HEK293 (cell line): ENCODE results near the gene CIZ1.
A peak's percentile ranks its signal among the peaks of the same experiment; 100 is the strongest.

Source experiments
- CTCF ChIA-PET: fragments of 350-600 bp; formaldehyde crosslinking; extraction: SDS; loops from one replicate; lab custom pipeline; 2021; ENCODE audit warnings: antibody characterized with exemption; lab: Yijun Ruan, JAX
- POLR2A ChIA-PET: fragments of 300-600 bp; formaldehyde crosslinking; extraction: SDS; loops from one replicate; lab custom pipeline; 2020; ENCODE audit warnings: antibody characterized with exemption, inconsistent platforms; lab: Yijun Ruan, JAX
- H3K27ac ChIP-seq: fragments of 200-500 bp; sonication (Bioruptor generic); 2 replicates; pipeline ENCODE4 v1.5.1; 2014; ENCODE audit warnings: low read depth, low read length, control low read depth, inconsistent platforms; ENCODE audit errors: extremely low read depth
- H3K36me3 ChIP-seq, 2 experiments: fragments of 200-500 bp in 1 of 2; sonication (Bioruptor generic) in 1 of 2; 1 replicate in 1 of 2; 2 replicates in 1 of 2; pipeline ENCODE4 v1.5.1; 2014 to 2017; ENCODE audit warnings: inconsistent platforms in 2 of 2, low read length in 2 of 2; ENCODE audit not compliant: control insufficient read depth in 2 of 2, insufficient read depth in 1 of 2
- H3K4me1 ChIP-seq: fragments of 200-500 bp; sonication (Bioruptor generic); 2 replicates; pipeline ENCODE4 v1.5.1; 2014; ENCODE audit warnings: mild to moderate bottlenecking, low read length, inconsistent platforms; ENCODE audit not compliant: control insufficient read depth, insufficient read depth
- H3K4me3 ChIP-seq: 2 replicates; pipeline ENCODE4 v1.5.1; 2011; ENCODE audit warnings: low read depth, mild to moderate bottlenecking, control low read depth, low read length, moderate library complexity
- H3K9me3 ChIP-seq: fragments of 200-500 bp; sonication (Bioruptor generic); 2 replicates; pipeline ENCODE4 v1.5.1; 2014; ENCODE audit warnings: low read depth, low read length, inconsistent platforms; ENCODE audit not compliant: control insufficient read depth, insufficient read depth
- HOXD13 ChIP-seq: sonication (generic); formaldehyde crosslinking; IDR thresholded peaks from 2 replicates; pipeline ENCODE4 v1.8.0; 2022; ENCODE audit warnings: missing genetic modification reagents, borderline replicate concordance
- ZNF114 ChIP-seq: fragments of 450-650 bp; formaldehyde crosslinking; IDR thresholded peaks from 2 replicates; pipeline ENCODE4 v1.5.0; 2017; ENCODE audit warnings: missing biosample characterization, missing genetic modification characterization
- ZNF19 ChIP-seq: fragments of 450-650 bp; formaldehyde crosslinking; IDR thresholded peaks from 2 replicates; pipeline ENCODE4; 2016; ENCODE audit warnings: missing biosample characterization, missing genetic modification characterization, low read depth
- ZNF350 ChIP-seq: fragments of 450-650 bp; formaldehyde crosslinking; IDR thresholded peaks from 2 replicates; pipeline ENCODE4 v1.5.0; 2017; ENCODE audit warnings: missing biosample characterization, mild to moderate bottlenecking, missing genetic modification characterization
- ZNF426 ChIP-seq: fragments of 450-650 bp; formaldehyde crosslinking; IDR thresholded peaks from 2 replicates; pipeline ENCODE4 v1.5.1; 2017; ENCODE audit warnings: missing biosample characterization, missing genetic modification characterization, mild to moderate bottlenecking, inconsistent platforms, moderate library complexity
- ZNF518A ChIP-seq: fragments of 450-650 bp; formaldehyde crosslinking; conservative IDR thresholded peaks from 2 replicates; pipeline ENCODE4 v1.5.1; 2016; ENCODE audit warnings: low read depth, missing biosample characterization, missing genetic modification characterization
- ZNF629 ChIP-seq: fragments of 450-650 bp; formaldehyde crosslinking; IDR thresholded peaks from 2 replicates; pipeline ENCODE4 v1.5.1; 2017; ENCODE audit warnings: missing biosample characterization, missing genetic modification characterization
- ZNF654 ChIP-seq: fragments of 450-650 bp; formaldehyde crosslinking; IDR thresholded peaks from 2 replicates; pipeline ENCODE4 v1.5.1; 2016; ENCODE audit warnings: low read depth, missing biosample characterization, missing genetic modification characterization
- ZNF664 ChIP-seq: fragments of 450-650 bp; formaldehyde crosslinking; IDR thresholded peaks from 2 replicates; pipeline ENCODE4 v1.5.1; 2016; ENCODE audit warnings: missing biosample characterization, missing genetic modification characterization
- ZNF791 ChIP-seq: fragments of 450-650 bp; formaldehyde crosslinking; IDR thresholded peaks from 2 replicates; pipeline ENCODE4 v1.5.1; 2016; ENCODE audit warnings: missing biosample characterization, missing genetic modification characterization
- ZSCAN16 ChIP-seq: fragments of 450-650 bp; formaldehyde crosslinking; IDR thresholded peaks from 2 replicates; pipeline ENCODE4 v1.5.1; 2016; ENCODE audit warnings: missing biosample characterization, missing genetic modification characterization
- TF ChIP-seq, protein P1 (sequence below): fragments of 450-650 bp; formaldehyde crosslinking; IDR thresholded peaks from 2 replicates; pipeline ENCODE4 v1.5.1; 2017; ENCODE audit warnings: missing biosample characterization, missing genetic modification characterization
- TF ChIP-seq, protein P2 (sequence below): fragments of 450-650 bp; formaldehyde crosslinking; IDR thresholded peaks from 2 replicates; pipeline ENCODE4 v1.5.1; 2017; ENCODE audit warnings: missing biosample characterization, missing genetic modification characterization
- TF ChIP-seq, protein P3 (sequence below): fragments of 450-650 bp; formaldehyde crosslinking; optimal IDR thresholded peaks from 2 replicates; pipeline ENCODE3; 2016; ENCODE audit warnings: missing biosample characterization, mild to moderate bottlenecking, missing genetic modification characterization
- TF ChIP-seq, protein P4 (sequence below): sonication (generic); formaldehyde crosslinking; IDR thresholded peaks from 2 replicates; pipeline ENCODE4 v1.8.1; 2022; ENCODE audit warnings: mild to moderate bottlenecking, moderate library complexity, missing genetic modification reagents
- TF ChIP-seq, protein P5 (sequence below): fragments of 450-650 bp; formaldehyde crosslinking; IDR thresholded peaks from 2 replicates; pipeline ENCODE4 v1.5.1; 2016; ENCODE audit warnings: missing biosample characterization, missing genetic modification characterization

CIZ1 gene

GRCh38 chr9:128167209-128167608, 24.2 kb downstream of the CIZ1 start:
- Histone ChIP-seq H3K27ac (no peak overlapping the region), H3K4me1 (no peaks in the 10 kb centered on the region), H3K36me3 (peaks cover 0 to 74% of the 10 kb centered on the region in 2 experiments; a peak in 2 of 3 replicates), H3K9me3 (no peaks in the 10 kb centered on the region), H3K4me3 (no peak overlapping the region)
- POLR2A ChIA-PET: interaction anchor here (0.6 to 1.0 kb wide), 2 partner anchors 10 to 14 kb away, joined by 3 read pairs; no protein-coding TSS in a partner anchor
- CTCF ChIA-PET: interaction anchor here (0.7 kb wide), 1 partner anchor 43 kb away, joined by 3 read pairs; no protein-coding TSS in a partner anchor
- TF ChIP-seq, protein P1, sequence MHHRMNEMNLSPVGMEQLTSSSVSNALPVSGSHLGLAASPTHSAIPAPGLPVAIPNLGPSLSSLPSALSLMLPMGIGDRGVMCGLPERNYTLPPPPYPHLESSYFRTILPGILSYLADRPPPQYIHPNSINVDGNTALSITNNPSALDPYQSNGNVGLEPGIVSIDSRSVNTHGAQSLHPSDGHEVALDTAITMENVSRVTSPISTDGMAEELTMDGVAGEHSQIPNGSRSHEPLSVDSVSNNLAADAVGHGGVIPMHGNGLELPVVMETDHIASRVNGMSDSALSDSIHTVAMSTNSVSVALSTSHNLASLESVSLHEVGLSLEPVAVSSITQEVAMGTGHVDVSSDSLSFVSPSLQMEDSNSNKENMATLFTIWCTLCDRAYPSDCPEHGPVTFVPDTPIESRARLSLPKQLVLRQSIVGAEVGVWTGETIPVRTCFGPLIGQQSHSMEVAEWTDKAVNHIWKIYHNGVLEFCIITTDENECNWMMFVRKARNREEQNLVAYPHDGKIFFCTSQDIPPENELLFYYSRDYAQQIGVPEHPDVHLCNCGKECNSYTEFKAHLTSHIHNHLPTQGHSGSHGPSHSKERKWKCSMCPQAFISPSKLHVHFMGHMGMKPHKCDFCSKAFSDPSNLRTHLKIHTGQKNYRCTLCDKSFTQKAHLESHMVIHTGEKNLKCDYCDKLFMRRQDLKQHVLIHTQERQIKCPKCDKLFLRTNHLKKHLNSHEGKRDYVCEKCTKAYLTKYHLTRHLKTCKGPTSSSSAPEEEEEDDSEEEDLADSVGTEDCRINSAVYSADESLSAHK (tag by site-specific recombination): peak; percentile 56; the same call in 1 of the 2 replicates
- TF ChIP-seq, protein P2, sequence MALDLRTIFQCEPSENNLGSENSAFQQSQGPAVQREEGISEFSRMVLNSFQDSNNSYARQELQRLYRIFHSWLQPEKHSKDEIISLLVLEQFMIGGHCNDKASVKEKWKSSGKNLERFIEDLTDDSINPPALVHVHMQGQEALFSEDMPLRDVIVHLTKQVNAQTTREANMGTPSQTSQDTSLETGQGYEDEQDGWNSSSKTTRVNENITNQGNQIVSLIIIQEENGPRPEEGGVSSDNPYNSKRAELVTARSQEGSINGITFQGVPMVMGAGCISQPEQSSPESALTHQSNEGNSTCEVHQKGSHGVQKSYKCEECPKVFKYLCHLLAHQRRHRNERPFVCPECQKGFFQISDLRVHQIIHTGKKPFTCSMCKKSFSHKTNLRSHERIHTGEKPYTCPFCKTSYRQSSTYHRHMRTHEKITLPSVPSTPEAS (tag by site-specific recombination): no peak

- Histone ChIP-seq H3K36me3 (peaks cover 0 to 79% of the 10 kb centered on the region in 2 experiments; a peak in 2 of 3 replicates), H3K4me3 (no peak overlapping the region), H3K27ac (no peak overlapping the region), H3K9me3 (no peaks in the 10 kb centered on the region), H3K4me1 (no peaks in the 10 kb centered on the region)
- POLR2A ChIA-PET: interaction anchor here (1.0 kb wide), 1 partner anchor 11 kb away, joined by 3 read pairs; no protein-coding TSS in a partner anchor
- TF ChIP-seq ZNF791 (tag by site-specific recombination): no peak
- no peak for TF ChIP-seq ZNF426 (tag by site-specific recombination)
- TF ChIP-seq ZNF629 (tag by site-specific recombination): no peak
- no peak for TF ChIP-seq ZNF114 (tag by site-specific recombination)
- no peak for TF ChIP-seq HOXD13 (CRISPR knock-in tag)
- TF ChIP-seq, protein P3, sequence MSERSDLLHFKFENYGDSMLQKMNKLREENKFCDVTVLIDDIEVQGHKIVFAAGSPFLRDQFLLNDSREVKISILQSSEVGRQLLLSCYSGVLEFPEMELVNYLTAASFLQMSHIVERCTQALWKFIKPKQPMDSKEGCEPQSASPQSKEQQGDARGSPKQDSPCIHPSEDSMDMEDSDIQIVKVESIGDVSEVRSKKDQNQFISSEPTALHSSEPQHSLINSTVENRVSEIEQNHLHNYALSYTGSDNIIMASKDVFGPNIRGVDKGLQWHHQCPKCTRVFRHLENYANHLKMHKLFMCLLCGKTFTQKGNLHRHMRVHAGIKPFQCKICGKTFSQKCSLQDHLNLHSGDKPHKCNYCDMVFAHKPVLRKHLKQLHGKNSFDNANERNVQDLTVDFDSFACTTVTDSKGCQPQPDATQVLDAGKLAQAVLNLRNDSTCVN: no peak
- TF ChIP-seq ZNF350: no peak
- no peak for TF ChIP-seq ZNF654
- TF ChIP-seq ZNF518A (tag by site-specific recombination): no peak
- no peak for TF ChIP-seq ZNF19 (tag by site-specific recombination)
- TF ChIP-seq, protein P4, sequence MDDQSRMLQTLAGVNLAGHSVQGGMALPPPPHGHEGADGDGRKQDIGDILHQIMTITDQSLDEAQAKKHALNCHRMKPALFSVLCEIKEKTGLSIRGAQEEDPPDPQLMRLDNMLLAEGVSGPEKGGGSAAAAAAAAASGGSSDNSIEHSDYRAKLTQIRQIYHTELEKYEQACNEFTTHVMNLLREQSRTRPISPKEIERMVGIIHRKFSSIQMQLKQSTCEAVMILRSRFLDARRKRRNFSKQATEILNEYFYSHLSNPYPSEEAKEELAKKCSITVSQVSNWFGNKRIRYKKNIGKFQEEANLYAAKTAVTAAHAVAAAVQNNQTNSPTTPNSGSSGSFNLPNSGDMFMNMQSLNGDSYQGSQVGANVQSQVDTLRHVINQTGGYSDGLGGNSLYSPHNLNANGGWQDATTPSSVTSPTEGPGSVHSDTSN: no peak
- TF ChIP-seq ZNF664 (tag by site-specific recombination): no peak
- TF ChIP-seq, protein P5, sequence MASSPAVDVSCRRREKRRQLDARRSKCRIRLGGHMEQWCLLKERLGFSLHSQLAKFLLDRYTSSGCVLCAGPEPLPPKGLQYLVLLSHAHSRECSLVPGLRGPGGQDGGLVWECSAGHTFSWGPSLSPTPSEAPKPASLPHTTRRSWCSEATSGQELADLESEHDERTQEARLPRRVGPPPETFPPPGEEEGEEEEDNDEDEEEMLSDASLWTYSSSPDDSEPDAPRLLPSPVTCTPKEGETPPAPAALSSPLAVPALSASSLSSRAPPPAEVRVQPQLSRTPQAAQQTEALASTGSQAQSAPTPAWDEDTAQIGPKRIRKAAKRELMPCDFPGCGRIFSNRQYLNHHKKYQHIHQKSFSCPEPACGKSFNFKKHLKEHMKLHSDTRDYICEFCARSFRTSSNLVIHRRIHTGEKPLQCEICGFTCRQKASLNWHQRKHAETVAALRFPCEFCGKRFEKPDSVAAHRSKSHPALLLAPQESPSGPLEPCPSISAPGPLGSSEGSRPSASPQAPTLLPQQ (tag by site-specific recombination): no peak
- no peak for TF ChIP-seq ZSCAN16 (tag by site-specific recombination)
- CTCF ChIA-PET: interaction anchor here (0.5 kb wide), 1 partner anchor 91 kb away, joined by 3 read pairs; no protein-coding TSS in a partner anchor
Measured at GRCh38 chr9:128166169-128166568, 25.2 kb downstream of the CIZ1 start.
